ENCODE measurements around the gene ADGRF5. TPM values are rescaled to one million over a fixed set of nuclear protein-coding genes. Genes with fewer than 3 reads are reported as not detected.

The ADGRF5 gene
- total and polyA plus RNA-seq, 8 donors: 2.2 to 7.6 (median 4.0) TPM

GRCh38 chr6:46932526-46933319, 11.0 kb upstream of the ADGRF5 start:
- 52 to 58% methylated on average over 10 of the region's 10 CpGs for WGBS, 2 donors
- H3K4me1 ChIP-seq: peaks cover 0 to 3% (median under 1%) of the 10 kb centered on the region in 3 donors
- ATAC-seq: peak in 1 of 4 donors; percentile 45

GRCh38 chr6:46931416-46931815, 9.7 kb upstream of the ADGRF5 start:
- intact Hi-C loops (cut with DNase I): no loop called here
- Histone ChIP-seq H3K27ac (no peak overlapping the region), H3K9me3 (no peaks in the 10 kb centered on the region), H3K4me1 (peaks cover 0 to 12% (median 3%) of the 10 kb centered on the region in 3 donors), H3K36me3 (no peaks in the 10 kb centered on the region), H3K27me3 (no peaks in the 10 kb centered on the region), H3K4me3 (no peak overlapping the region)
- no peak for DNase-seq
- WGBS, 2 donors: 87 to 89% methylated on average over 2 of the region's 2 CpGs
- ATAC-seq: no peak
- TF ChIP-seq CTCF (IDR thresholded peaks at IDR 0.05): no peak
- no peak for FAIRE-seq

More at GRCh38 chr6:46932526-46933319, 11.0 kb upstream of the ADGRF5 start:
- TF ChIP-seq CTCF (IDR thresholded peaks at IDR 0.05): no peak
- FAIRE-seq: no peak
- H3K27me3 ChIP-seq: no peaks in the 10 kb centered on the region
- intact Hi-C loops (cut with DNase I): no loop called here
- DNase-seq: no peak
- H3K36me3 ChIP-seq: no peaks in the 10 kb centered on the region
- no peaks in the 10 kb centered on the region for H3K9me3 ChIP-seq
- no peak overlapping the region for H3K27ac ChIP-seq
- no peak overlapping the region for H3K4me3 ChIP-seq

DNA sequence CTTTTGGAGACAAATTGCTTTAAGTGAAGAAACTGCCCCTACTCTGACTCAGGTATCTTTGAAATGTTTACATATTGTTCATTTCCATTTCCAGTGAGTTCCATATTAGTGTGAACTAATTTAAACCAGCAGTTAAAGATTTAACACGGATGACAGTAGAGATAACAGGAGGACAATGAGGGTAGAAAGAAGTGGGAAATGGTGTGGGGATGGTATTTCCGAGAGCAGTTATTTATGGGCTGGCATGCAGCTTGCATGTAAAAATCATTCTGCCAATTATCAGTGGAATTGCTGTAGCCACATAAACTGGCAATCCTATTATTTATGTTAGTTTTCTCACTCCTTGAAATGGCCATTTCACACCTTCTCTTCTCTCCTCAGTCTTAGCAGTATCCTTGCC, 8.6 kb upstream of the ADGRF5 start:
- DNase-seq: no peak
- no peaks in the 10 kb centered on the region for H3K36me3 ChIP-seq
- TF ChIP-seq CTCF (IDR thresholded peaks at IDR 0.05): no peak

GRCh38 chr6:46927066-46927465, 5.3 kb upstream of the ADGRF5 start:
- H3K4me1 ChIP-seq: peaks cover 0 to 28% (median 14%) of the 10 kb centered on the region in 3 donors
- no peak overlapping the region for H3K27ac ChIP-seq
- intact Hi-C loops (cut with DNase I): no loop called here
- H3K36me3 ChIP-seq: no peaks in the 10 kb centered on the region
- WGBS, 2 donors: 38 to 40% methylated on average over 5 of the region's 5 CpGs
- TF ChIP-seq CTCF (IDR thresholded peaks at IDR 0.05): no peak
- peaks cover 0 to 4% (median 0%) of the 10 kb centered on the region in 4 donors for H3K27me3 ChIP-seq
- no peak overlapping the region for H3K4me3 ChIP-seq
- DNase-seq: no peak
- FAIRE-seq: no peak
- no peaks in the 10 kb centered on the region for H3K9me3 ChIP-seq
- no peak for ATAC-seq

More for the DNA sequence above, 8.6 kb upstream of the ADGRF5 start:
- H3K9me3 ChIP-seq: no peaks in the 10 kb centered on the region
- H3K27me3 ChIP-seq: no peaks in the 10 kb centered on the region
- no peak overlapping the region for H3K4me3 ChIP-seq
- intact Hi-C loops (cut with DNase I): no loop called here
- H3K4me1 ChIP-seq: peaks cover 0 to 23% (median 13%) of the 10 kb centered on the region in 3 donors
- 59% methylated on average over 2 of the region's 2 CpGs for WGBS, 2 donors
- no peak overlapping the region for H3K27ac ChIP-seq
- FAIRE-seq: no peak
- no peak for ATAC-seq

DNA sequence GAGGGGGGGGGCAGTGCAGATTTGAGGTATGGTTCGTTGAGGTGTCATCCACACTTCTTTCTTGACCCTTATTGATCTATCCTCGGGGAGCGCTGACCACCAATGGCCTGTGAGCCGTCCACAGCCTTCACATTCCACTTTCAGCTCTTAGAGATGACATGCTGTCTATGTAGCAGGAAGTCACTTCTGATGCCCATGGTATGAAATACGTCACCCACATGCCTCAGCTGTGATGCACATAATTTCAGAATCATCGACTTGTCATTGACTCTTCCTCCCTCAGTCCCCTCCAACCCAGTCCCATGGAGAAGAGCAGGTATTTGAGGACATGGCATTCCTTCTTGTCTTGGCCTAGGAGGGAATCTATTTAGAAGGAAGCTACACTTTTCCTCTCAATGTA, 4.7 kb upstream of the ADGRF5 start:
- H3K27ac ChIP-seq: peak overlapping the region; percentile 34 to 78 (median 47)
- H3K9me3 ChIP-seq: no peaks in the 10 kb centered on the region
- no peak for FAIRE-seq
- H3K4me3 ChIP-seq: no peak overlapping the region
- no peak for ATAC-seq
- H3K4me1 ChIP-seq: peaks cover 0 to 28% (median 14%) of the 10 kb centered on the region in 3 donors
- no peaks in the 10 kb centered on the region for H3K36me3 ChIP-seq
- H3K27me3 ChIP-seq: peaks cover 0 to 5% (median 0%) of the 10 kb centered on the region in 4 donors
- TF ChIP-seq CTCF (IDR thresholded peaks at IDR 0.05): no peak
- WGBS, 2 donors: 76 to 84% methylated on average over 6 of the region's 6 CpGs
- intact Hi-C loops (cut with DNase I): no loop called here
- no peak for DNase-seq
